Ecto neural progenitor cell (in vitro differentiated cells): ENCODE results near the gene NDUFS6.
"Not testable (repeated sequence)": the region's sequence is repeated elsewhere in the genome, so short reads cannot be mapped to it uniquely, and the experiment has no call there.

Source experiments
- DNase-seq: peaks from one replicate; pipeline ENCODE4 v3.0.0-alpha.2; 2018; ENCODE audit warnings: low spot score

The NDUFS6 gene

GRCh38 chr5:1797103-1797800 lies 4.0 kb upstream of the NDUFS6 start:
- DNase-seq: no peak

- DNase-seq: no peak
Measured at GRCh38 chr5:1797855-1798254, 3.4 kb upstream of the NDUFS6 start.

- DNase-seq: not testable (repeated sequence)
Measured at GRCh38 chr5:1798589-1798988, 2.6 kb upstream of the NDUFS6 start.

GRCh38 chr5:1799110-1799601 lies 2.1 kb upstream of the NDUFS6 start:
- no peak for DNase-seq

GRCh38 chr5:1799602-1800471 lies 1.4 kb upstream of the NDUFS6 start, which contains the start of gene MRPL36:
TSS of gene MRPL36 (minus strand) at chr5:1799837. CDS start at chr5:1798935, 902 bp downstream.
- DNase-seq: peak; percentile 98

GRCh38 chr5:1800472-1801221 lies 560 bp upstream of the NDUFS6 start:
- DNase-seq: no peak

GRCh38 chr5:1801967-1802295 lies 724 bp downstream of the NDUFS6 start:
- no peak for DNase-seq

GRCh38 chr5:1803192-1803591 lies 2.0 kb downstream of the NDUFS6 start:
- DNase-seq: no peak

GRCh38 chr5:1804001-1804690 lies 2.9 kb downstream of the NDUFS6 start:
- DNase-seq: no peak

- no peak for DNase-seq
Measured at GRCh38 chr5:1805326-1805725, 4.1 kb downstream of the NDUFS6 start.

- DNase-seq: no peak
Measured at GRCh38 chr5:1805736-1806135, 4.5 kb downstream of the NDUFS6 start.

GRCh38 chr5:1806199-1806598 lies 5.0 kb downstream of the NDUFS6 start:
- DNase-seq: no peak

GRCh38 chr5:1806974-1807373 lies 5.8 kb downstream of the NDUFS6 start:
- no peak for DNase-seq

GRCh38 chr5:1807451-1808185 lies 6.4 kb downstream of the NDUFS6 start:
- no peak for DNase-seq

GRCh38 chr5:1808439-1808838 lies 7.2 kb downstream of the NDUFS6 start:
- no peak for DNase-seq

GRCh38 chr5:1809416-1810035 lies 8.3 kb downstream of the NDUFS6 start:
- DNase-seq: no peak

- DNase-seq: no peak
Measured at GRCh38 chr5:1810581-1811101, 9.4 kb downstream of the NDUFS6 start.

GRCh38 chr5:1814183-1815020 lies 13.2 kb downstream of the NDUFS6 start:
- no peak for DNase-seq

- no peak for DNase-seq
Measured at GRCh38 chr5:1815071-1815786, 14.0 kb downstream of the NDUFS6 start.
